MCF 10A (cell line): ENCODE data around the gene C16orf78. TPM values are rescaled to one million over a fixed set of nuclear protein-coding genes. Genes with fewer than 3 reads are reported as not detected.

Source experiments
- BruUV-seq: library from RNA; stranded (reverse); fragments of 400-500 nt; replicated peaks from 2 replicates; lab custom pipeline; 2021; lab: Mats Ljungman, UMichigan
- CTCF ChIA-PET: fragments of 300-600 bp; sonication (Branson Sonifier 250); formaldehyde crosslinking; extraction: SDS; loops from one replicate; lab custom pipeline; 2021; ENCODE audit warnings: antibody characterized with exemption, inconsistent platforms; lab: Yijun Ruan, JAX
- POLR2A ChIA-PET: fragments of 300-600, 350-650 bp; sonication (Branson Sonifier 250); formaldehyde crosslinking; extraction: SDS; loops from one replicate; lab custom pipeline; 2020; ENCODE audit warnings: antibody characterized with exemption, inconsistent platforms; lab: Yijun Ruan, JAX
- DNase-seq: peaks from one replicate; pipeline ENCODE4 v3.0.0-alpha.2; 2018; ENCODE audit not compliant: unreplicated experiment
- H3K27ac Mint-ChIP-seq: one replicate; pipeline ENCODE4 v1.8.0; 2022; ENCODE audit warnings: mild to moderate bottlenecking, low read depth, mixed read lengths; ENCODE audit not compliant: unreplicated experiment
- H3K27me3 Mint-ChIP-seq: one replicate; pipeline ENCODE4 v1.8.0; 2022; ENCODE audit warnings: mixed read lengths; ENCODE audit not compliant: insufficient read depth, unreplicated experiment
- H3K36me3 Mint-ChIP-seq: one replicate; pipeline ENCODE4 v1.8.0; 2022; ENCODE audit warnings: mild to moderate bottlenecking, moderate library complexity, mixed read lengths; ENCODE audit not compliant: insufficient read depth, unreplicated experiment
- H3K4me1 Mint-ChIP-seq: one replicate; pipeline ENCODE4 v1.8.0; 2022; ENCODE audit warnings: mixed read lengths; ENCODE audit not compliant: insufficient read depth, unreplicated experiment
- H3K4me3 Mint-ChIP-seq: one replicate; pipeline ENCODE4 v1.8.0; 2022; ENCODE audit warnings: mild to moderate bottlenecking, moderate library complexity, mixed read lengths; ENCODE audit not compliant: unreplicated experiment
- H3K9me3 Mint-ChIP-seq: one replicate; pipeline ENCODE4 v1.8.0; 2022; ENCODE audit warnings: mixed read lengths; ENCODE audit not compliant: unreplicated experiment
- CTCF ChIP-seq: fragments of 200-600 bp; IDR thresholded peaks from one replicate; pipeline ENCODE4 v1.8.0; 2022; ENCODE audit warnings: antibody characterized with exemption, mild to moderate bottlenecking; ENCODE audit not compliant: unreplicated experiment
- intact Hi-C: fragments of 100-400 bp; cut with micrococcal nuclease; formaldehyde crosslinking; loops from 2 replicates; pipeline ENCODE4 v1.14.1; 2022
- total RNA-seq: library from RNA; stranded (reverse); gene quantifications from 2 replicates; pipeline ENCODE4 v1.2.3, GENCODE V29; 2022

C16orf78 gene
- total RNA-seq, 1 experiment from 2014 or later: not detected

GRCh38 chr16:49443576-49443975, 70.0 kb downstream of the C16orf78 start:
- no peak for TF ChIP-seq CTCF
- no TSS peak for BruUV-seq
- POLR2A ChIA-PET: no interaction called here
- CTCF ChIA-PET: no interaction called here
- no peak for DNase-seq
- intact Hi-C loops: no loop called here
- no peaks in the 10 kb centered on the region for H3K9me3 Mint-ChIP-seq
- H3K27me3 Mint-ChIP-seq: peaks cover 79% of the 10 kb centered on the region
- H3K4me1 Mint-ChIP-seq: no peaks in the 10 kb centered on the region
- no peaks in the 10 kb centered on the region for H3K36me3 Mint-ChIP-seq
- H3K27ac Mint-ChIP-seq: no peak overlapping the region
- no peak overlapping the region for H3K4me3 Mint-ChIP-seq

- BruUV-seq: no TSS peak
- peaks cover 91% of the 10 kb centered on the region for H3K27me3 Mint-ChIP-seq
Observed at GRCh38 chr16:49446805-49447204, 73.2 kb downstream of the C16orf78 start.

More at GRCh38 chr16:49446805-49447204, 73.2 kb downstream of the C16orf78 start:
- no peak overlapping the region for H3K27ac Mint-ChIP-seq
- no peak for TF ChIP-seq CTCF
- CTCF ChIA-PET: no interaction called here
- POLR2A ChIA-PET: interaction anchor here (0.5 kb wide), 1 partner anchor 17 kb away, joined by 3 read pairs; no protein-coding TSS in a partner anchor
- intact Hi-C loops: no loop called here
- H3K9me3 Mint-ChIP-seq: no peaks in the 10 kb centered on the region
- H3K36me3 Mint-ChIP-seq: no peaks in the 10 kb centered on the region
- no peak for DNase-seq
- H3K4me3 Mint-ChIP-seq: no peak overlapping the region
- no peaks in the 10 kb centered on the region for H3K4me1 Mint-ChIP-seq

Other genes starting within 250 kb of the C16orf78 start
- not detected in 2 replicates for gene CBLN1, start 92.0 kb upstream of the C16orf78 start, total RNA-seq